Fibroblast of lung (primary cell): Measurements from ENCODE around the gene CTNND1. TPM values are rescaled to one million over a fixed set of nuclear protein-coding genes. Genes with fewer than 3 reads are reported as not detected.

Source experiments
- DNase-seq, 2 donors: peaks; one replicate each; pipeline versions ENCODE4 v3.0.0 to v3.0.0-alpha.2; 2010; ENCODE audit warnings: low read depth in 2 of 2
- H2AFZ ChIP-seq: 2 replicates; pipeline ENCODE4 v1.5.1; 2012; ENCODE audit warnings: low read length, control low read depth, inconsistent platforms
- H3K27ac ChIP-seq: 2 replicates; pipeline ENCODE4 v1.5.1; 2011; ENCODE audit warnings: low read length, control low read depth; ENCODE audit not compliant: insufficient read depth
- H3K27me3 ChIP-seq: 2 replicates; pipeline ENCODE4 v1.5.1; 2011; ENCODE audit warnings: mild to moderate bottlenecking, low read length; ENCODE audit not compliant: control insufficient read depth, insufficient read depth
- H3K36me3 ChIP-seq: 2 replicates; pipeline ENCODE4 v1.5.1; 2011; ENCODE audit warnings: low read length; ENCODE audit not compliant: control insufficient read depth, insufficient read depth
- H3K4me1 ChIP-seq: 2 replicates; pipeline ENCODE4 v1.5.1; 2011; ENCODE audit warnings: low read length; ENCODE audit not compliant: control insufficient read depth, insufficient read depth; ENCODE audit errors: extremely low read depth
- H3K4me2 ChIP-seq: 2 replicates; pipeline ENCODE4 v1.5.1; 2011; ENCODE audit warnings: low read length, control low read depth; ENCODE audit not compliant: insufficient read depth; ENCODE audit errors: extremely low read depth
- H3K4me3 ChIP-seq, 4 experiments: fragments of 200-600 bp in 1 of 4; sonication (generic) in 1 of 4; replicated peaks in 1 of 4; 2 replicates each; pipeline ENCODE4 v1.5.1; 2011 to 2016; ENCODE audit warnings: low read length in 4 of 4, low read depth in 3 of 4, mild to moderate bottlenecking in 3 of 4, control low read depth in 2 of 4, inconsistent platforms in 1 of 4, mixed read lengths in 1 of 4; ENCODE audit not compliant: insufficient read depth in 1 of 4; ENCODE audit errors: control extremely low read depth in 1 of 4
- H3K79me2 ChIP-seq: 2 replicates; pipeline ENCODE4 v1.5.1; 2012; ENCODE audit warnings: mild to moderate bottlenecking, low read length, inconsistent platforms; ENCODE audit not compliant: control insufficient read depth, insufficient read depth
- H3K9ac ChIP-seq: 2 replicates; pipeline ENCODE4 v1.5.1; 2011; ENCODE audit warnings: mild to moderate bottlenecking, low read length, control low read depth; ENCODE audit not compliant: insufficient read depth
- H3K9me3 ChIP-seq: 2 replicates; pipeline ENCODE4 v1.5.1; 2012; ENCODE audit warnings: low read depth, low read length; ENCODE audit not compliant: control insufficient read depth, insufficient read depth
- H4K20me1 ChIP-seq: 2 replicates; pipeline ENCODE4 v1.5.1; 2011; ENCODE audit warnings: low read length; ENCODE audit not compliant: control insufficient read depth, insufficient read depth; ENCODE audit errors: extremely low read depth
- CTCF ChIP-seq, 2 donors: IDR thresholded peaks in 1 of 2; conservative IDR thresholded peaks in 1 of 2; 1 replicate in 1 of 2; 2 replicates in 1 of 2; pipeline ENCODE4 v1.5.1; 2011 to 2012; ENCODE audit warnings: low read length in 2 of 2, control low read depth in 1 of 2, inconsistent platforms in 1 of 2, low read depth in 1 of 2, mild to moderate bottlenecking in 1 of 2
- EZH2 ChIP-seq: IDR thresholded peaks from 2 replicates; pipeline ENCODE4 v1.5.1; 2012; ENCODE audit warnings: low read length, control low read depth, mild to moderate bottlenecking; ENCODE audit errors: missing control alignments
- polyA plus RNA-seq, 2 donors: library from polyadenylated mRNA; depleted of rRNA in 1 of 2; stranded (reverse) in 1 of 2; unstranded in 1 of 2; fragments of >200 nt; gene quantifications; 2 replicates each; pipeline ENCODE4 v1.2.1, GENCODE V29; 2011 to 2012; ENCODE audit warnings: missing spikeins in 1 of 2
- total RNA-seq: library from RNA; depleted of rRNA; stranded (reverse); fragments of >200 nt; gene quantifications from 2 replicates; pipeline ENCODE4 v1.2.1, GENCODE V29; 2014

CTNND1 gene
- total and polyA plus RNA-seq, 2 donors (not counting 1 experiment from before 2014, with no cell fraction given): 103 to 190 TPM

GRCh38 chr11:57779276-57779675 lies 17.7 kb downstream of the CTNND1 start:
- peak in 1 of 2 donors; percentile 78 for DNase-seq
- H3K27me3 ChIP-seq: no peaks in the 10 kb centered on the region
- H2AFZ ChIP-seq: no peak overlapping the region
- peaks cover 89% of the 10 kb centered on the region for H3K79me2 ChIP-seq
- no peak for TF ChIP-seq EZH2
- TF ChIP-seq CTCF (conservative IDR thresholded peaks at IDR 0.05 in 1 of 2, IDR thresholded peaks at IDR 0.05 in 1 of 2; ENCODE audit: low read depth in 1 of 2, low read length in 2 of 2): no peak
- H3K4me1 ChIP-seq: peaks cover 31% of the 10 kb centered on the region
- peaks cover 1% of the 10 kb centered on the region for H4K20me1 ChIP-seq
- peaks cover 1% of the 10 kb centered on the region for H3K36me3 ChIP-seq
- no peaks in the 10 kb centered on the region for H3K9me3 ChIP-seq
- H3K4me3 ChIP-seq: no peak overlapping the region
- H3K4me2 ChIP-seq: no peak overlapping the region
- H3K27ac ChIP-seq: peak overlapping the region; percentile 63
- H3K9ac ChIP-seq: peak overlapping the region; percentile 22

DNA sequence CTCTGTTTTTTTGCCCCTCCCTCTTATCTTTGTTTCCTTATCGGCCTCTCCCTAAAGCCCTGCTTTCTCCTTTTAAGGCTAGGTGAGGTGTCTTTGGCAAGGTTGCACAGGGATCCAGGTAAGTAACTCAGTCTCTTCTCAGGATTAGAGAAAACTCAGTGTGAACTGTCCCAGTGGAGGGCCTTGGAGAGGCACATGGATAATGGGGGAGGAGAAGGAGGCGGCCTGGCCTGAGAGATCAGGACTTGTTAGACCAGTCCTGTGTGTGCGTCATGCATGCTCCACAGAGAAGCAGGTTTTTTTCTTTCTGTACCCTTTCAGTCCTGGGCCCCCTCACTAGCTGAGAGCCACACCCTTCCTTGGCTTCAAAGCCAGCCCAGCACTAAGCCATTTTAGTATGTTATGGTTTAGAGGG lies 19.9 kb downstream of the CTNND1 start:
- DNase-seq: no peak
- Histone ChIP-seq H3K27ac (no peak overlapping the region), H3K27me3 (no peaks in the 10 kb centered on the region), H3K4me3 (no peak overlapping the region), H3K36me3 (peaks cover 1% of the 10 kb centered on the region), H3K79me2 (peaks cover 84% of the 10 kb centered on the region), H3K4me2 (no peak overlapping the region), H3K9ac (no peak overlapping the region), H4K20me1 (peaks cover 1% of the 10 kb centered on the region), H2AFZ (no peak overlapping the region), H3K4me1 (peaks cover 22% of the 10 kb centered on the region), H3K9me3 (no peaks in the 10 kb centered on the region)
- no peak for TF ChIP-seq CTCF (conservative IDR thresholded peaks at IDR 0.05 in 1 of 2, IDR thresholded peaks at IDR 0.05 in 1 of 2; ENCODE audit: low read depth in 1 of 2, low read length in 2 of 2)
- no peak for TF ChIP-seq EZH2

DNA sequence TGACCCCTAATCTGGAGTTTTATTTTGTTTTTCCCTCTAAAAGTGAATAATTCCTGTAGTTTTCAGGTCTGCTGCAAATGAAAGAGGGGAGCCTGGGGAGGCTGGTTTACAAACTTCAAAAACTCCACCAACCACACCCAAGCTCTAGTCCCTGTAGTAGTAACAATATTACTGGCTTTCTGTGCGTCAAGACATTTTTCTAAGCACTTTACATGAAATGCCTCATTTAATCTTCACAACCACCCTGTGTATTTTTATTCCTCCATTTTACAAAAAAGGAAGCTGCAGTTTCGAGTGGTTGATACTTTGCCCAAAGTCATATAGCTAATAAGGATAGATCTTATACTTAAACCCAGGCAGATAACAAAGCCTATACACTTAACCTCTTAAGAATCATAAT lies 23.5 kb downstream of the CTNND1 start:
- Histone ChIP-seq H4K20me1 (peaks cover 1% of the 10 kb centered on the region), H3K4me3 (no peak overlapping the region), H3K36me3 (peaks cover 1% of the 10 kb centered on the region), H2AFZ (no peak overlapping the region), H3K79me2 (peaks cover 87% of the 10 kb centered on the region), H3K4me2 (no peak overlapping the region), H3K27me3 (no peaks in the 10 kb centered on the region), H3K4me1 (peaks cover 5% of the 10 kb centered on the region), H3K9ac (no peak overlapping the region), H3K9me3 (no peaks in the 10 kb centered on the region), H3K27ac (no peak overlapping the region)
- TF ChIP-seq EZH2 (no peak), CTCF (conservative IDR thresholded peaks at IDR 0.05 in 1 of 2, IDR thresholded peaks at IDR 0.05 in 1 of 2; ENCODE audit: low read depth in 1 of 2, low read length in 2 of 2) (no peak)
- no peak for DNase-seq
